GM19468 (cell line): Measurements from ENCODE around the gene EIF3M.
"Not testable (repeated sequence)": the region's sequence is repeated elsewhere in the genome, so short reads cannot be mapped to it uniquely, and the experiment has no call there.

Experiments
- ATAC-seq: cut with Tn5 transposase; IDR thresholded peaks from one replicate; pipeline ENCODE4 v1.9.1; 2021; ENCODE audit warnings: mild to moderate bottlenecking, moderate library complexity, moderate number of reproducible peaks; ENCODE audit not compliant: unreplicated experiment; ENCODE audit errors: extremely low read depth

Gene EIF3M

GRCh38 chr11:32594272-32594671 lies 10.6 kb downstream of the EIF3M start:
- ATAC-seq: no peak

GRCh38 chr11:32596114-32596513 lies 12.5 kb downstream of the EIF3M start:
- ATAC-seq: not testable (repeated sequence)

DNA sequence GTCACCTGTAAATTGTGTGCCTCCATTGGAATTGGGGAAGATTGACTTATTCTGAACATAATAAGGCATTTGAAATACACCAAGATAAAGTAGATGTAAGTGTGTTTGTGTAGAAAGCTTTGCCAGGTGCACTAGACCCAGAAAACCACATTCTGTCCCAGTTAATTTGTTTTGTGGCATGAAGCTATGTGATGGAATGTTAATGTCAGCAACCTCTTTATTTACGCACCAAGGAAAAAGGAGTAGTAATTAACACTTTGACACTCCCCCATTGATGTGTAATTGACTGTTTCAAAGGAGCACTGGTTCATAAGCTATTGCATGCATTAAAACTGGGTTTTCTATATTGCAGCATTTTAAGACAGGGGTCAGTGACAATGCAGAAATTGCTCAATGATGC lies 14.3 kb downstream of the EIF3M start:
- ATAC-seq: no peak

DNA sequence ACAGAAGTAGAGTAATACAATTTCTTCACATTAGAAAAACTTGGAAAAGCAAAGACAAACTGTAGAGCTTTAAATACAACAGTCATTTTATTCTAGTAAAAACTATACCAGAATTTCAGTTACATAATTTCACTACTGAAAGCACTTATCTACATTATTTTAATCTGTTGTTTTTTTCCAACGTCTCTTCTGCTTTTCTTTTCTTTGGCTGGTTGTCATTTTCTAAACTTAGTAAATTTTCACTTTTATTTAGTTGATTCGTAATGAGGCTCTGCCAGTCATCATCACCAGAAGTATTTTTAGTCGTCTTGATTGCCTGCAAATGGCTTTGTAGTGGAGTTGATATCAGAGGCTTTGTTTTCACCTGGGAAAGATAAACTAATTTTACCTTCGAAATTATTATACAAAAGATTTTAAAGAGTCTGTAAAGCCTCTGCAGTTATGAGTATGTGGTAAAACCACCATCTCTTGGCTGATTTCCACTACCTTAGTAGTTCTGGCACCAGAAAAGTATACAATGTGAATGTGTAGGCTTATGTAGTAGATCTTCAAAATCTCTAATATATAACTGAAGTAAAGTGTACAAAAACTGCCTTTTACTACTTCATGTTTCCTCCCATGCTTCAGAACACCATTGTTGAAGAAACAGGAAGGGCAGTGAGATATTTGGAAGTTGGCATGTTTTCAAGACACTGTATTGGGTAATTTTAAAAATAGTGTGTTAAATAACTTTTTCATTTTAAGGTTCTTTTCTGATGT lies 19.2 kb downstream of the EIF3M start:
- no peak for ATAC-seq

DNA sequence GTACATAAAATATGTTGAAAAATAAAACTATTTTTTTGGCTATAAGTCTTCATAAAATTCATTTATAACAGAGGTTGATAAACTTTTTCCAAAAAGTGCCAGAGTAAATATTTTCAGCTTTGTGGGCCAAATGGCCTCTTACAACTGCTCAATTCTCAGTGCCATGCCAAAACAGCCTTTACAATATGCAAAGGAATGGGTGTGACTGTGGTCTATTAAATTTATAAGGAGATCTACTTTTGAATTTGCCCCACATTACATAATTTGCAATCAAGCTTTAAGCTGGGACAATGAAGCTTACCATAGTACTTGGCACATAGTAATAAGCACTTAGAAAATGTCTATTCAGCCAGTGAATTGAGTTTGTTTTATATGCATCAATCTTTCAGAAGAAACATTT lies 22.6 kb downstream of the EIF3M start:
- ATAC-seq: no peak

DNA sequence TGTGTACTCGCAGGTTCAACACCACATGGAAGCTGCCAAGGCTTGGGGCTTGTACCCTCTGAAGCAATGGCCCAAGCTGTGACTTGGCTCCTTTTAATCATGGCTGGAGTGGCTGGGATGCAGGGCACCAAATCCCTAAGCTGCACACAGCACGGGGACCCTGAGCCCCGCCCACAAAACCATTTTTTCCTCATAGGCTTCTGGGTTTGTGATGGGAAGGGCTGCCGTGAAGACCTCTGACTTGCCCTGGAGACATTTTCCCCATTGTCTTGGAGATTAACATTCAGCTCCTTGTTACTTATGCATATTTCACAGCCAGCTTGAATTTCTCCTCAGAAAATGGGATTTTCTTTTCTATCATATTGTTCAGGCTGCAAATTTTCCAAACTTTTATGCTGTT lies 25.2 kb downstream of the EIF3M start:
- ATAC-seq: not testable (repeated sequence)

DNA sequence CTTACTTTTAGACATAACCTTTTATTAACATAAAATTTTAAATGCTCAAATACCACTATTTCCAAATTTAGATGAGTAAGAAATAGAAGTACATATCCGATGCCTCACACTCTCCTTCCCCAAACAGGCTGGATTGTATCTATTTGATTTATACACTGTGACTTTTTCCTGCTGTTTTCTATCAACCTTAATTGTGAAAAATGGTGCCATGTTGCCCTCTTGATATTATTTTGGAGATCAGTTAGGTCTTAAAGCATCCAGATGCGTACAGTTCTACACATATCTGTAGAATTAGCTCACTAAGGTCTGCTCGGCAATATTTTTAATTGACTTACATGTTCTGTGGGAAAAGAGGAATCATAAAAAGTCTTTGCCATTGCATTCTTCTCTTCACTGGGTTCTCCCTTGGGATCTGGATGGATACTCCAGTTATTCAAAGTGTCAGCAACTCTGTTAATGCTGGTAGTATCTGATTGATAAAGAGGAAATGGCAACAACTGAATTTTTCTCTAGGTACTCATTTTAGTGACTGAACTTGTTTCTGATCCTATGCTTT lies 27.2 kb downstream of the EIF3M start:
- no peak for ATAC-seq

GRCh38 chr11:32613500-32614151 lies 30.0 kb downstream of the EIF3M start:
- ATAC-seq: no peak

DNA sequence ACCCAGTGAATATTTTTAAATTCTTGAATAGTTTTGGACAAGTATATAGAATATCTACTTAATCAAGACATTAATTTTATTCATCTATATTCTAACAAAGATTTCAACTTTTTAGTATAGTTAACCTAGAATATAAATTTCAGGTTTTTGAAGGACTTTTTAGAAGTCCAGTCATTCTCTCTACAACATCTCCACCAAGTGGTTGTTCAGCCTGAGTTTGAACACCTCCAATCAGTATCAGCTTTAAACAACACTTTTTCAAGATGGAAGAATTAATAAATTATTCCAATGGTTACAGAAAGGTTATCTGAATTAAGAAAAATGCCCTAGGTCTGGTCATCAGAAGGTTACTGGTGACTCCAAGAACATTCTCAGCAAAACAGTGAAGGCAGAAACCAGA lies 31.8 kb downstream of the EIF3M start:
- ATAC-seq: no peak

GRCh38 chr11:32616903-32617302 lies 33.3 kb downstream of the EIF3M start:
- ATAC-seq: no peak

DNA sequence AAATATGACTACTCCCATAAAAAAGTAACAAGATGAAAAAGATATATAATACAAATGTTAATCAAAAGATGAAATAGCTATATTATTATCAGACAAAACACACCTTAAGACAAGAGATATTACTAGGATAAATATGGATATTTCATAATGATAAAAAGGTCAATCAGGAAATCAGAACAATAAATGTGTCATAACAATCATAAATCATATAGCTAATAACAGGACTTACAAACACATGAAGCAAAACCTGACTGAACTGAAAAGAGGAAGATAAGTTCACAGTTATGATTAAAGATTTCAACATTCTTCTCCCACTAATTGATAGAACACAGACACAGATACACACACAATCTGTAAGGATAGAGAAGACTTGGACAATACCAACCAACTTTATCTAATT lies 47.2 kb downstream of the EIF3M start:
- no peak for ATAC-seq

DNA sequence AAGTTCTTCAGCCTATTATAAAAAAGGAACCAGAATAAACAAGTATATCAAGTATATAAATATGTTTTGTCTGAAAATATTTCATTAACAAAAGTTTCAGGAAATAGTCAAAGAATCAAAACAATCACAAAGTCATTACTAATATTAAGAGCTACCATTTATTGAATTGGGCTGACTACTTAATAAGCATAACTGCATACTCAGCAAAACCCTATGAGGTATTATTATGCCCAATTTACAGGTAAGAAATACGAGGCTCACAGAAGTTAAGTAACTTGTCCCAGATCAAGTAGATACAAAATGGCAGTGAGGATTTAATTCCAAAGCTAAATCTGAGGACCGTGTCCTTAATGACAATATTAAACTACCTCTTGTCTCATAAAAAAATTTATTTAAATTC lies 52.2 kb downstream of the EIF3M start:
- no peak for ATAC-seq

DNA sequence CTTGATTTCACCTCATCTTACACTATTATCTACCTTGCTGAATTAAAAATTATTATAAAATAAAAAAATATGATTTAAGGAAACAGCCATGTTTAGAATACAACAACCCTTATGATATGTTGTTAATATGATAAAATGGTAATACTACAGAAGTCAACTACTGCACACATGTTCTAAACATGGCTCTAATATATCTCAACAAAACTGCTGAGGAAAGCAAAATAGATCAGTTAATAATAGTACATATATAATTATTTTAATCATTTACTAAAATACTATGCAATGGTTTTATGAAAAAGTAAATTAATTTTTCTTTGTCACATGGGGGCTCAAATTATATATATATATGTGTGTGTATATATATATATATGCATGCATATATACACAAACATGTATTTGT lies 57.7 kb downstream of the EIF3M start:
- no peak for ATAC-seq

DNA sequence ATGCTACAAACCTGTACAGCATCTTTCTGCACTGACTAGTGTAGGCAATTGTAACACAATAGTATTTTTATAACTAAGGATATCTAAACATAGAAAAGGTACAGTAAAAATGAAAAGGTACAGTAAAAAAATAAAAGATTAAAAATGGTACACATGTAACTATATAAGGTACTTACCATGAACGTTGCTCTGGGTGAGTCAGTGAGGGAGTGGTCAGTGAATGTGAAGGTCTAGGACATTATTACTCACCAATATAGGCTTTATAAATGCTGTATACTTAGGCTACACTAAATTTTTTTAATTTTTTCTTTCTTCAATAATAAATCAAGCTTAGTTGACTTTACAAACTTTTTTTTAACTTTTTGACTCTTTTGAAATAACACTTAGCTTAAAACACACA lies 59.9 kb downstream of the EIF3M start:
- no peak for ATAC-seq
